ENCODE results near the gene NR2F1-AS1. TPM values are rescaled to one million over a fixed set of nuclear protein-coding genes. Genes with fewer than 3 reads are reported as not detected.

The NR2F1-AS1 gene
- total RNA-seq, 1 experiment from 2014 or later, result 1.5 TPM

- TF ChIP-seq E2F5 (CRISPR knock-in tag; IDR thresholded peaks at IDR 0.05) (0 out of 2 replicates have a peak, but pooled peaks have one; percentile 20), ATF6 (CRISPR knock-in tag; IDR thresholded peaks at IDR 0.05) (no peak), ATF1 (CRISPR knock-in tag; IDR thresholded peaks at IDR 0.05) (no peak), SP1 (CRISPR knock-in tag; conservative IDR thresholded peaks at IDR 0.05) (peak; percentile 40; the same call in 1 of the 2 replicates), NR3C1 (CRISPR knock-in tag; conservative IDR thresholded peaks at IDR 0.05; ENCODE audit: low read depth) (no peak), STAT6 (CRISPR knock-in tag; conservative IDR thresholded peaks at IDR 0.05; ENCODE audit: low read depth) (no peak), ZNF281 (CRISPR knock-in tag; IDR thresholded peaks at IDR 0.05) (no peak), E2F4 (CRISPR knock-in tag; IDR thresholded peaks at IDR 0.05; ENCODE audit: borderline replicate concordance, low read depth) (no peak), CREB1 (CRISPR knock-in tag; IDR thresholded peaks at IDR 0.05) (no peak), GTF2I (CRISPR knock-in tag; conservative IDR thresholded peaks at IDR 0.05) (no peak), HMGXB4 (CRISPR knock-in tag; IDR thresholded peaks at IDR 0.05) (no peak), ZNF263 (CRISPR knock-in tag; IDR thresholded peaks at IDR 0.05; ENCODE audit: low read depth) (peak; percentile 65; the same call in 1 of the 2 replicates), TEAD4 (CRISPR knock-in tag; IDR thresholded peaks at IDR 0.05) (no peak), PREB (CRISPR knock-in tag; IDR thresholded peaks at IDR 0.05; ENCODE audit: borderline replicate concordance) (no peak), ZSCAN18 (CRISPR knock-in tag; IDR thresholded peaks at IDR 0.05) (no peak), ZNF416 (CRISPR knock-in tag; IDR thresholded peaks at IDR 0.05) (no peak), KAT7 (CRISPR knock-in tag; IDR thresholded peaks at IDR 0.05; ENCODE audit: borderline replicate concordance) (no peak), ATF3 (CRISPR knock-in tag; conservative IDR thresholded peaks at IDR 0.05) (no peak), ZNF396 (CRISPR knock-in tag; IDR thresholded peaks at IDR 0.05; ENCODE audit: borderline replicate concordance) (no peak), NFYB (CRISPR knock-in tag; conservative IDR thresholded peaks at IDR 0.05; ENCODE audit: low read depth) (no peak)
These were observed 8.2 kb downstream of the NR2F1-AS1 start (continued) for GRCh38 chr5:93572608-93573353.
